Measurements from ENCODE around the gene CD2AP. TPM values are rescaled to one million over a fixed set of nuclear protein-coding genes. Genes with fewer than 3 reads are reported as not detected.
A peak's percentile ranks its signal among the peaks of the same experiment; 100 is the strongest.
"Not testable (repeated sequence)": the region's sequence is repeated elsewhere in the genome, so short reads cannot be mapped to it uniquely, and the experiment has no call there.

The CD2AP gene
- 27.5 TPM for total RNA-seq

- intact Hi-C loops (cut with DNase I), result no loop called here
- peak; percentile 88 for DNase-seq (ENCODE audit: low spot score)
- ATAC-seq, result peak; percentile 96
These were observed at the start of gene CD2AP for GRCh38 chr6:47477497-47478232. Gene CD2AP (plus strand): TSS chr6:47477789. CDS start chr6:47478245, 456 bp downstream.

- intact Hi-C loops (cut with DNase I), result no loop called here
- ATAC-seq (no peak), DNase-seq (ENCODE audit: low spot score) (no peak)
These were observed 49.3 kb upstream of the CD2AP start for GRCh38 chr6:47428288-47428687.

GRCh38 chr6:47428746-47429664 is 48.6 kb upstream of the CD2AP start:
- no peak for DNase-seq (ENCODE audit: low spot score)
- intact Hi-C loops (cut with DNase I), result no loop called here
- no peak for ATAC-seq

- DNase-seq (ENCODE audit: low spot score), result no peak
- no peak for ATAC-seq
- intact Hi-C loops (cut with DNase I), result no loop called here
These were observed 43.0 kb upstream of the CD2AP start for GRCh38 chr6:47434372-47435253.

GRCh38 chr6:47435254-47435612 is 42.4 kb upstream of the CD2AP start:
- intact Hi-C loops (cut with DNase I), result no loop called here
- no peak for ATAC-seq
- no peak for DNase-seq (ENCODE audit: low spot score)

GRCh38 chr6:47437592-47437991 is 40.0 kb upstream of the CD2AP start:
- ATAC-seq (peak; percentile 34), DNase-seq (ENCODE audit: low spot score) (no peak)
- intact Hi-C loops (cut with DNase I), result no loop called here

GRCh38 chr6:47438481-47439347 is 38.9 kb upstream of the CD2AP start:
- DNase-seq (ENCODE audit: low spot score), result no peak
- intact Hi-C loops (cut with DNase I), result no loop called here
- peak; percentile 87 for ATAC-seq

GRCh38 chr6:47439348-47439668 is 38.3 kb upstream of the CD2AP start:
- DNase-seq (ENCODE audit: low spot score) (no peak), ATAC-seq (no peak)
- intact Hi-C loops (cut with DNase I), result no loop called here

GRCh38 chr6:47440719-47441118 is 36.9 kb upstream of the CD2AP start:
- intact Hi-C loops (cut with DNase I), result loop anchor here (5.0 kb wide), 1 partner anchor 1142 kb away; no protein-coding TSS in a partner anchor
- DNase-seq (ENCODE audit: low spot score) (no peak), ATAC-seq (peak; percentile 71)

- not testable (repeated sequence) for DNase-seq (ENCODE audit: low spot score); ATAC-seq
- intact Hi-C loops (cut with DNase I), result loop anchor here (5.0 kb wide), 1 partner anchor 1137 kb away; no protein-coding TSS in a partner anchor
These were observed 32.6 kb upstream of the CD2AP start for GRCh38 chr6:47444964-47445363.

GRCh38 chr6:47446669-47447330 is 30.8 kb upstream of the CD2AP start:
- DNase-seq (ENCODE audit: low spot score) (no peak), ATAC-seq (no peak)
- intact Hi-C loops (cut with DNase I), result no loop called here

GRCh38 chr6:47447722-47448121 is 29.9 kb upstream of the CD2AP start:
- DNase-seq (ENCODE audit: low spot score), result no peak
- ATAC-seq, result no peak
- intact Hi-C loops (cut with DNase I), result no loop called here

GRCh38 chr6:47451162-47451561 is 26.4 kb upstream of the CD2AP start:
- intact Hi-C loops (cut with DNase I), result no loop called here
- ATAC-seq (no peak), DNase-seq (ENCODE audit: low spot score) (no peak)

GRCh38 chr6:47452899-47453298 is 24.7 kb upstream of the CD2AP start:
- no peak for ATAC-seq
- no peak for DNase-seq (ENCODE audit: low spot score)
- intact Hi-C loops (cut with DNase I), result no loop called here

GRCh38 chr6:47453372-47453936 is 24.1 kb upstream of the CD2AP start:
- intact Hi-C loops (cut with DNase I), result no loop called here
- no peak for ATAC-seq

GRCh38 chr6:47454713-47455396 is 22.7 kb upstream of the CD2AP start:
- intact Hi-C loops (cut with DNase I), result no loop called here
- DNase-seq (ENCODE audit: low spot score) (no peak), ATAC-seq (no peak)

More at GRCh38 chr6:47453372-47453936, 24.1 kb upstream of the CD2AP start:
- DNase-seq (ENCODE audit: low spot score), result no peak

Data from sciatic nerve (tissue), 2 donors.